ENCODE results near the gene SNX18.

DNA sequence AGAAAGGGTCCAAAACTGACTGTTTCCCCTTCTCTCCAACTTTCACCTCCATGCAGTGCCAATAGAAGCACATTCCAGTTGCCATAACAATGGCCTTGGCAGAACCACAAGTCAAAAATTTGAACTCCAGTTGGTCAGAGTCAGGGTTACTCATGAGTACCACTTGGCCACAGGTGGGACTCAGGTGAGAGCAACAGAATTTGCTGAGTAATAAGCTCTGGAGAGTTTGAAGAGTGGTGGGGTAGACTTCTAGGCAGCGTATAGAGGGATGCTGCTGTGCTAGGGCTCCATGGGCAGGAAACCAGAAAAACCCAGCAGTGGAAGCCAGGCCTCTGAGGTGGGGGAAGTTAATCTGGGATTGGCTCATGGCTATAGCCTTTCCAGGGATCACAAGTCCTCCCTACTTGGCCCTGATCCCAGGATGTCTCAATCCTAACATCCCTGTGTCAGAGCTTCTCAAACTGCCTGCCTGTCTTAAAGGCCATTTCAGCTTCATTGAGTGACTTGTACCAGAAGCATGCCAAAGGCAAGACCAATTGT lies 30.2 kb downstream of the SNX18 start:
- TF ChIP-seq MAX (IDR thresholded peaks at IDR 0.05) (no peak), ZFX (IDR thresholded peaks at IDR 0.05) (no peak), POLR2A (IDR thresholded peaks at IDR 0.05; ENCODE audit: borderline replicate concordance, extremely low read depth, insufficient read depth, insufficient read length) (no peak), CTCF (IDR thresholded peaks at IDR 0.05 in 2 of 3, conservative IDR thresholded peaks at IDR 0.05 in 1 of 3; ENCODE audit: borderline replicate concordance in 1 of 3, insufficient read depth in 1 of 3, low read depth in 2 of 3, low read length in 2 of 3) (no peak), RAD21 (IDR thresholded peaks at IDR 0.05; ENCODE audit: low read depth) (no peak), ZNF274 (IDR thresholded peaks at IDR 0.05; ENCODE audit: low read depth, low read length) (no peak), POLR2AphosphoS5 (IDR thresholded peaks at IDR 0.05; ENCODE audit: low read depth, low read length) (no peak), ATF3 (IDR thresholded peaks at IDR 0.05) (no peak), EZH2 (IDR thresholded peaks at IDR 0.05) (no peak), CBX3 (IDR thresholded peaks at IDR 0.05; ENCODE audit: low read depth) (no peak), SP1 (IDR thresholded peaks at IDR 0.05; ENCODE audit: low read depth) (no peak), REST (IDR thresholded peaks at IDR 0.05; ENCODE audit: low read depth) (no peak)
